ENCODE results near the gene FBN3.
"Not testable (repeated sequence)": the region's sequence is repeated elsewhere in the genome, so short reads cannot be mapped to it uniquely, and the experiment has no call there.

The FBN3 gene

DNA sequence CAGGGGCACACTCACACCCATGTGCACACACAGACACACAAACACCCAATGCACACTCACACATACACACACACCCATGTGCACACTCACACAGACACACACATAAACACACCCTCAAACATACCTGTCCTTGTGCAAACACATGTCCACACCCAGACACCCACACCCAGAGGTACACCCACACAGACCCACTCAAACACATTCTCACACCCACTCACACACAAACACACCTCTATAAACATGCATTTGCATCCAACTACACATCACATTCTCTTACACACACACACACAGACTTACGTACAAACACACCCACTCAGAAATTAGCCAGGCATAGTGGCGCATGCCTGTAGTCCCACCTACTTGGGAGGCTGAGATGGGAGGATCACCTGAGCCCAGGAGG is 31.4 kb downstream of the FBN3 start:
- DNase-seq (ENCODE audit: low read depth) = no peak

DNA sequence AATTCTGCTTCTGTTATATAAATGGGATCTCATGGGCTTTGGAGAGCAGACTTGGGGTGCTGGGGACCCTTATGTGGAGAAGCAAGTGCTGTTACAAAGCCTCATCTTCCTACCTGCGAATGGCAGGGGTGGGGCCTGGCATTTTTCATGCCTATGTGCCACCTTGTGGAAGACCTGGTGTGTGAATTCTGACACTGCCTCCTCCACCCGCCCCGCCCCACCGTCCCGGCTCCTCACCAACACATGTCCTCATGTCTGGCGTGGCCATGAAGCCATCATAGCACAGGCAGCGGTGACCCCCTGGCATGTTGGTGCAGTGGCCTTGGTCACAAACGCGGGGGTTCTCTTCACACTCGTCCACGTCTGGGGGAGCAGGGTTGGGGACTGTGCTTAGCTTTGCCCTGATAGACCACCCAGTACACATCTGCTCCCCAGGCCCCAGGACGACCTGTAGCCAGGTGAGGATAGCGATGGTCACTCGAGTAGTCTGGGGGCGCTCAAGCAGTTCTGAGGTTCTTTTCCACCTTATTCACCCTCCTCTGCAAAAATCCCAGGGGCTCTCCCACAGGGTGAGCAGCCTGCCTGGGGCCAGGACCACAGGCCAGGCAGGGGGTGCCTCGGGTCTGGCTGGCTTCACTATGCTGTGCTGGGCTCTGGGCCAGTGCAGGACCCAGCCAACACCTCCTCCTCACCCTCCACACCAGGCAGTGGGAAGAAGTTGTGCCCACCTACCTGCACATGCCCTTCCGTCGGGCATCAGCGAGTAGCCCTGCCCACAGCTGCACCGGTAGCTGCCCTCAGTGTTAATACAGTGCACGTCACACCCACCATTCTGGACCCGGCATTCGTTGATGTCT is 32.7 kb downstream of the FBN3 start:
- DNase-seq (ENCODE audit: low read depth) = no peak

GRCh38 chr19:8115805-8116396 is 33.5 kb downstream of the FBN3 start:
- no peak for DNase-seq (ENCODE audit: low read depth)

DNA sequence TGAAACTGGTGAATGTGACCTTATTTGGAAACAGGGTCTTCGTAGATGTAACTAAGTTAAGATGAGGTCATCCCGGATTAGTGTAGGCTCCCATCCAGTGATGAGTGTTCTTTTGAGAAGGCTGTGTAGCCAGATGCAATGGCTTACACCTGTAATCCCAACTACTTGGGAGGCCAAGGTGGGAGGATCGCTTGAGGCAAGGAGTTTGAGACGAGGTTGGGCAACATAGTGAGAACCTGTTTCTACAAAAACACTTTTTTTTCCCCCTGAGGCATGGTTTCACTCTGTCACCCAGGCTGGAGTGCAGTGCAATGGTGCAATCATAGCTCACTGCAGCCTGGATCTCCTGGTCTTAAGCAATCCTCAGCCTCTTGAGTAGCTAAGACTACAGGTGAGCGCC is 36.4 kb downstream of the FBN3 start:
- no peak for DNase-seq (ENCODE audit: low read depth)

DNA sequence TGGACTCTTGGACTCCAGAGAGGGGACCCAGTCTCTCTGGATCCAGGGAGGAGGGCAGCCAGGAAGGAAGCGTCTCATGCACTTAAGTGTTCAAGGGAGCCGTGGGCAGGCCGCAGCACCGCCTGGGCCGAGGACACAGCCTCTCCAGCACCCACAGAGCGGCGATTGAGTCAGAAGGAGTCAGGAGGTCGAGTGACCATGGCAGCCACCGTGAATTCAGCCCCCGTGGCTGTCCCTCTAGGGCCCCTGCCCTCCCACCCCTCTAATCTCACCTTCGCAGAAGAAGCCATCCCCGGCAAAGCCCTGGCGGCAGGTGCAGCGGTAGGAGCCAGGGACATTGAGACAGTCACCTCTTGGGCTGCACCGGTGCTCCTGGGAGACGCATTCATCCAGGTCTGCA is 38.0 kb downstream of the FBN3 start:
- no peak for DNase-seq (ENCODE audit: low read depth)

GRCh38 chr19:8110931-8111330 is 38.5 kb downstream of the FBN3 start:
- DNase-seq (ENCODE audit: low read depth) = no peak

DNA sequence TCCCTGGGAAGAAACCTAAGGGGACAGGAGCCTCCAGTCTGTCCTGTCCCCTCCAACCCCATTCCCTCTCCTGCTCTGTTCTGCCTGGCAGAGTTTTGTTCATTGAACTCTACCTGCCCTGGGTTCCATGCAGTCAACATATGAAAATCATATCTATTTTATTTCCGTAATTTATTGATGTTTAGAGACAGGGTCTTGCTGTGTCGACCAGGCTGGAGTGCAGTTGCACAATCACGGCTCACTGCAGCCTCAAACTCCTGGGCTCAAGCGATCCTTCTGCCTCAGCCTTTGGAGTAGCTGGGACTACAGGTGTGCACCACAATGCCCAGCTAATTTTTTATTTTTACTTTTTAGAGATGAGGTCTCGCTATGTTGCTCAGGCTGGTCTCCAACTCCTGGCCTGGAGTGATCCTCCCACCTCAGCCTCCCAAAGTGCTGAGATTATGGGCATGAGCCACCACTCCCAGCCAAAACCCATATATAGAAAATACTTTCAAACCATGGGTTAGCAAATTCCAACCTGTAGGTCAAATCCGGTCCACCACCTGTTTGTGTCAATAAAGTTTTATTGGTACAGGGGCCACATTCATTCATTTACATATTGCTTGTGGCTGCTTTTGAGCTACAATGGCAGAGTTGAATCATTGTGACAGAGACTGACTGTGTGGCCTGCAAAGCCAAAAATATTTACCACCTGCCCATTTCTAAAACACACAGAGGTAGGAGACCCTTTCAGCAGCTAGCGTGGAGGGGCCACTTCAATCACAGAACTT is 39.3 kb downstream of the FBN3 start:
- no peak for DNase-seq (ENCODE audit: low read depth)

- DNase-seq (ENCODE audit: low read depth) = no peak
Measured at GRCh38 chr19:8109455-8109854, 39.9 kb downstream of the FBN3 start.

DNA sequence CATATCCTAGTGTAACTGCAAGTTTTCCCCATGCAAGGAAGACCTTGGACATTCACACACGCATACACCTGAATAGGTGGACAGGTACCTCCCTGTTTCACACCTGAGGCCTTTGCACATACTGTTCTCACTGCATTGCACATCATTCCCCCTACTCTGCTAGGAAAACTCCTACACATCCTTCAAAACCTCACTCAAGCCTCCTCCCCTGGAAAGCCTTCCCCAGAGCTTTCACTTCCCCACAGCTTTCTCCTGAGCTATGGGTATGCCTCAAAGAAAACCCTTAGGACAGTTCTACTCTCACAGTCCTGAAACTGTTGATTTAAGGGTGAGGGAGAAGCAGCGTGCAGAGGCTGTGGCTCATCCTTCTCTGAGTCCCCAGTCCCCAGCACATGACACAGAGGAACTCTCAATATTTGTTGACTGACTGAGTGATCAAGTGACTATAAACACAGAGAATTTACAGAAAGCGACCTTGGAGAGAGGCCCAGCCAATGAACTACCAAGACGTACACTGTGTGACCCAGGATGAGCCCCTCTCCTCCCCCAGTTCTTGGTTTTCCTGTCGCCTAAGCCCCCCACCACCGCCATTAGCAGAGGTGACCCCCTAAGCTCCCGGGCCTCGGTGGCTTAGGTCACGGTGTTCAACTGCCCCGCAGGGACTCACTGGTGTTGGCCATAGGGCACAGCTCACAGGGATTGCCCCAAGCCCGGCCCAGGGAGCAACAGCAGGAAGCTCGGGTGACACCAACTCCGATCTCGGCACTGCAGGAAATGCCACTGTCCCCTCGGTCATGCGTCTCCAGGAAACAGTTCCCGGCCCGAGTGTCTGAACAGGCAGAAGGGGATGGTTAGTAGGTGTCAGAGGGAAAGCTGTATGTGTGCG is 40.6 kb downstream of the FBN3 start:
- no peak for DNase-seq (ENCODE audit: low read depth)

DNA sequence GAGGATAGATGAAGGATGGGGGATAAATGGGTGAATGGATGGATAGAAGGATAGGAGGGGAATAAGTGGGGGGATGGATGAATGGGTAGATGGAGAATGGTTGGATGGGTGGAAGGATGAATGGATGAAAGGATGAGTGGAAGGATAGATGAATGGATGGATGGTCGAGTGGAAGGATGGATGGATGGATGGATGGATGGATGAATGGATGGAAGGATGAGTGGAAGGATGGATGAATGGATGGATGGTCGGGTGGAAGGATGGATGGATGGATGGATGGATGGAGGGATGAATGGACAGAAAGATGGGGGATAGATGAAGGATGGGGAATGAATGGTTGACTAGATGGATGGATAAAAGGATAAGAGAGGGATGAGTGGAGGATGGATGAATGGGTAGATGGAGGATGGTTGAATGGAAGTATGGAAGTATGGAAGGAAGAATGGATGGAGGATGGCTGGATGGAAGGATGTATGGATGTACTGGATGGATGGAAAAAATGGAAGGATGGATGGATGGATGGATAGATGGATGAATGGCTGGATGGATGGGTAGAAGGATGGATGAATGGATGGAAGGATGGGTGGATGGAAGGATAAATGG is 42.0 kb downstream of the FBN3 start:
- no peak for DNase-seq (ENCODE audit: low read depth)

GRCh38 chr19:8105471-8105870 is 43.9 kb downstream of the FBN3 start:
- DNase-seq (ENCODE audit: low read depth) = no peak

DNA sequence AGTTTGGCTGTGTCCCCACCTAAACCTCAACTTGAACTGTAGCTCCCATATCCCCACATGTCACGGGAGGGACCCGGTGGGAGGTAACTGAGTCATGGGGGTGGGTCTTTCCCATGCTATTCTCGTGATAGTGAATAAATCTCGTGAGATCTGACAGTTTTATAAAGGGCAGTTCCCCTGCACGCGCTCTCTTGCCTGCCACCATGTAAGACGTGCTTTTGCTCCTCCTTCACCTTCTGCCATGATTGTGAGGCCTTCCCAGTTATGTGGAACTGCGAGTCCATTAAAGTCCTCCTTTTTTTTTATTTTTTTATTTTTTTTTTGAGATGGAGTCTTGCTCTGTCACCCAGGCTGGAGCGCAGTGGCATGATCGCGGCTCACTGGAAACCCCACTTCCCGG is 47.5 kb downstream of the FBN3 start:
- DNase-seq (ENCODE audit: low read depth) = not testable (repeated sequence)

DNA sequence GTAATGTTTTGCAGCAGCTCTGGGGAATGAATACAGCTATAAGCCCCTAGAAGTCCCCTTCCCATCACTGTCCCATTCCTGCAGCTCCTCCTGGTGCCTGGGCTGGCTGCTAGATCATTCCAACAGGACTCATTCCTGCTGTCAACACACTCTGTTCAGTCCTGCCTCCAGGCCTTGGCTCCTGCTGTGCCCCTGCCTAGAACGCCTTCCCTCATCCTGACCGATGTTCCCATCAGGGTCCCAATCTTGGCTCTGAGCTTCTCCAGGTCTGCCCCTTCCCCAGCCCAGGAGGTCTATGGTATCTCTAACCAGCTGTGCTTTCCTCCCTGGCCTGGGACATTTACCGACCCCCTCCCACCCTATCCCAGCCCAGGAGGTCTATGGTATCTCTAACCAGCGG is 48.1 kb downstream of the FBN3 start:
- no peak for DNase-seq (ENCODE audit: low read depth)

DNA sequence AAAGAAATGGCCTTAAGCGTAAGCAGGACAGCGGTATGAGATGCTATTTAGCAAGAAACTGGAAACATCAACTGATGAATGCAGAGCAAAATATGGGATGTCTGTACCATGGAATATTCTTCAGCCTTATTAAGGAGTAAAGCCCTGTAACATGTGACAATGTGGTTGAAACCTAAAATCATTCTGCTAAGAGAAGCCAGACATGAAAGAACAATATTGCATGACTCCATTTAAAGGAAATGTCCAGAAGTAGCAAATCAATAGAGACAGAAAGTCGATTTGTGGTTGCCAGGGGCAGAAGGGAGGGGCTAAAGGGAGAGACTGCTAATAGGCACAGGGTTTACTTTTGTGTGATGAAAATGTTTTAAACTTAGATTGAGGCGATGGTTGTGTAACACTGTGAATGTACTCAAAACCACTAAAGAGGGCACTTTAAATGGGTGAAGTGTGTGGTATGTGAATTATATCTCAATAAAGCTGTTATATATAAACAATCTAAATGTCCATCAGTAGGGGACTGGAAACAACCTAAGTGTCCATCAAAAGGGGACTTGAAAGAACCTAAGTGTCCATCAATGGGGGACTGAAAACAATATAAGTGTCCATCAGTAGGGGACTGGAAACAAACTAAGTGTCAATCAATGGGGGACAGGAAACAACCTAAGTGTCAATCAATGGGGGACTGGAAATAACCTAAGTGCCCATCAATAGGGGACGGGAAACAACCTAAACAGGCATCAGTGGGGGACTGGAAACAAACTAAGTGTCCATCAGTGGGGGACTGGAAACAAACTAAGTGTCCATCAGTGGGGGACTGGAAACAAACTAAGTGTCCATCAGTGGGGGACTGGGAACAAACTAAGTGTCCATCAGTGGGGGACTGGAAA is 51.5 kb downstream of the FBN3 start:
- no peak for DNase-seq (ENCODE audit: low read depth)

GRCh38 chr19:8097198-8097597 is 52.2 kb downstream of the FBN3 start:
- DNase-seq (ENCODE audit: low read depth) = no peak

- DNase-seq (ENCODE audit: low read depth) = no peak
Measured at GRCh38 chr19:8096071-8096470, 53.3 kb downstream of the FBN3 start.

DNA sequence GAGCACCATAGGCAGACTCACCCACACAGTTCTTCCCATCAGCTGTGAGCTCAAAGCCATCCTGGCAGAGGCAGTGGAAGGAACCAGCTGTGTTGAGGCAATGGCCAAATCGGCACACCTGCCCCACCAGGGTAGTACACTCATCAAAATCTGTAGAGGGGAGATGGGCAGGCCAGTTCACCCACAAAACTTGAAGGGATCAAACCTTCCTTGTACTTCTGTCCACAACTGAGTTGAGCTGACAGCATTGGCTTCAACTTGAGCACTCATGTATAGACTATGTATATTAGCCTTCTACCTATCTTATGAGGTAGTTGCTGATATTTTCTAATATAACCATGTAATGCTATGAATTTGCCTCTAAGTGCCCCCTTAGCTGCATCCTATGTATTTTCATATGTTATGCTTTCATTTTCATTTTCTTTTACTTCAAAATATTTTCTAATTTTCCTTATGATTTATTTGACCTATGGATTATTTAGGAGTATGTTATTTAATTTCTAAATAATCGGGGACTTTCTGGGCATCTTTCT is 54.0 kb downstream of the FBN3 start:
- DNase-seq (ENCODE audit: low read depth) = no peak

DNA sequence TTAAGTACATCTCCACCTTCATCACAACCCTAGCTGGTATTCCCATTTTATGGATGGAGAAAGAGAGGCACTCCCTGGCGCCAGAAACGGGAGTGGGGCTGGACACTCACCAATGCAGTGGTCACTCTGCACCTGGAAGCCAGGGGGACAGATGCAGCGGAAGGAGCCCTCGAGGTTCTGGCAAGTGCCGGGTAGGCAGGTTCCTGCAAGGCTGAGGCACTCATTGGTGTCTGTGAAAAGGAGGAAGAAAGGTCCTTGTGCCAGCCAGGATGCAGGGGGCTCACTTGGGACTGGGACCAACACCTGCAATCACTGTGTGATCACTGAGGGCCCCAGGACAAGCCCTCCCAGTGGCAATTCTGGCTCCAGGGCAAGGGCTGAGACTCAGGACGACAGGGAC is 55.1 kb downstream of the FBN3 start:
- no peak for DNase-seq (ENCODE audit: low read depth)

DNA sequence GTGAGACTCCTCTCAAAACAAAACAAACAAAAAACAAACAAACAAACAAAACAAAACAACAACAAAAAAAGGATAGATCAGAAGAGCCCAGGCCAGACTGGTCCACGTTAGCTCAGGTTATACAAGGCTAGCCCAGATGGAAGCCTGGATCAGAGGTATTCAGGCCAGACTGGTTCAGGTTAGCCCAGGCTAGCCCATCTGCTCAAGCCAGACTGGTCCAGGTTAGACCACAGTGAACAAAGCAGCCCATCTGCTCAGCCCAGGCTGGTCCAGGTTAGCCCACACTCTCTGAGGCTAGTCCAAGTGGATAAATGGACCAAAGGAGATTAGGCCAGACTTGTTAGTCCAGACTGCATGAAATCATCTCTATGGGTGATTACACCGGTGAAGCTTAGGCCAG is 55.7 kb downstream of the FBN3 start:
- no peak for DNase-seq (ENCODE audit: low read depth)

GRCh38 chr19:8090950-8091349 is 58.4 kb downstream of the FBN3 start:
- no peak for DNase-seq (ENCODE audit: low read depth)

All from stromal cell of bone marrow (primary cell).